ENCODE data around the gene PPP2R1A. TPM values are rescaled to one million over a fixed set of nuclear protein-coding genes. Genes with fewer than 3 reads are reported as not detected.

Gene PPP2R1A
- total RNA-seq, 1 donor from 2014 or later: 163 TPM

DNA sequence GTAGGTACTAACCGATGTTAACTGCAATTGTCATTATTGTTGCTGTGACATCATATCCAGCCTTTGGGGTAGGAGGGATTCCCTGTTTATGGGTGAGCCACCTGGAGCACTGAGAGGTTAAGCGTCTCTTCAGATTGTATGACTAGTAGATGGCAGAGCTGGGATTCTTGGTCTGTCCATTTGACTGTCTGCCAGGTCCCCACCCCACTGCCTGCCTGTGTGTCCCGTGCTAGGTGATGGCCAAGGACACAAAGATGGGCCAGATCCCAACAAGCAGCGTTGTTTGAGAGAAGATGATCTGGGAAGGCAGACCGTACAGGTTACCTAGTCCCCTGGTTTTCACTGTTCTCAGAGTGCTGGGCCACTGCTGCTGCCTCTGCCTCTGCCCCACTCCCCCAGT, 16.6 kb downstream of the PPP2R1A start:
- DNase-seq (ENCODE audit: extremely low spot score in 2 of 2): no peak
- intact Hi-C loops (cut with DNase I): no loop called here
- Histone ChIP-seq H3K27ac (no peak overlapping the region), H3K36me3 (peaks cover 0 to 82% of the 10 kb centered on the region in 2 donors), H3K27me3 (no peaks in the 10 kb centered on the region), H3K9me3 (no peaks in the 10 kb centered on the region), H3K4me1 (peaks cover 28% of the 10 kb centered on the region), H3K4me3 (no peak overlapping the region)
- TF ChIP-seq, protein P1, sequence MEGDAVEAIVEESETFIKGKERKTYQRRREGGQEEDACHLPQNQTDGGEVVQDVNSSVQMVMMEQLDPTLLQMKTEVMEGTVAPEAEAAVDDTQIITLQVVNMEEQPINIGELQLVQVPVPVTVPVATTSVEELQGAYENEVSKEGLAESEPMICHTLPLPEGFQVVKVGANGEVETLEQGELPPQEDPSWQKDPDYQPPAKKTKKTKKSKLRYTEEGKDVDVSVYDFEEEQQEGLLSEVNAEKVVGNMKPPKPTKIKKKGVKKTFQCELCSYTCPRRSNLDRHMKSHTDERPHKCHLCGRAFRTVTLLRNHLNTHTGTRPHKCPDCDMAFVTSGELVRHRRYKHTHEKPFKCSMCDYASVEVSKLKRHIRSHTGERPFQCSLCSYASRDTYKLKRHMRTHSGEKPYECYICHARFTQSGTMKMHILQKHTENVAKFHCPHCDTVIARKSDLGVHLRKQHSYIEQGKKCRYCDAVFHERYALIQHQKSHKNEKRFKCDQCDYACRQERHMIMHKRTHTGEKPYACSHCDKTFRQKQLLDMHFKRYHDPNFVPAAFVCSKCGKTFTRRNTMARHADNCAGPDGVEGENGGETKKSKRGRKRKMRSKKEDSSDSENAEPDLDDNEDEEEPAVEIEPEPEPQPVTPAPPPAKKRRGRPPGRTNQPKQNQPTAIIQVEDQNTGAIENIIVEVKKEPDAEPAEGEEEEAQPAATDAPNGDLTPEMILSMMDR (IDR thresholded peaks at IDR 0.05): no peak
- TF ChIP-seq POLR2AphosphoS5 (IDR thresholded peaks at IDR 0.05; ENCODE audit: insufficient read depth in 1 of 2, low read depth in 1 of 2): no peak
- no peak for TF ChIP-seq POLR2A (IDR thresholded peaks at IDR 0.05)

DNA sequence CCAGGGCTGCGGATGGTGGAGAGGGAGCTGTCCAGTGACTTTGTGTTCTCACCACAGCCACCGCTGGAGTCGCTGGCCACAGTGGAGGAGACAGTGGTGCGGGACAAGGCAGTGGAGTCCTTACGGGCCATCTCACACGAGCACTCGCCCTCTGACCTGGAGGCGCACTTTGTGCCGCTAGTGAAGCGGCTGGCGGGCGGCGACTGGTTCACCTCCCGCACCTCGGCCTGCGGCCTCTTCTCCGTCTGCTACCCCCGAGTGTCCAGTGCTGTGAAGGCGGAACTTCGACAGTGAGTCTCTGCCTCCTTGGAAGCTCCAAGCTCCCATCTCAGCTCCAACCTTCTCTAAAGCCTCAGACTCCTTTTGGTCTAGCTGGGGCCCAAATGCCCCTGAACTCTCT, 21.4 kb downstream of the PPP2R1A start:
- no peak for DNase-seq (ENCODE audit: extremely low spot score in 2 of 2)
- H3K27me3 ChIP-seq: no peaks in the 10 kb centered on the region
- intact Hi-C loops (cut with DNase I): no loop called here
- H3K9me3 ChIP-seq: no peaks in the 10 kb centered on the region
- H3K27ac ChIP-seq: no peak overlapping the region
- peaks cover 16 to 89% of the 10 kb centered on the region in 2 donors for H3K36me3 ChIP-seq
- TF ChIP-seq POLR2AphosphoS5 (IDR thresholded peaks at IDR 0.05; ENCODE audit: insufficient read depth in 1 of 2, low read depth in 1 of 2) (no peak), POLR2A (IDR thresholded peaks at IDR 0.05) (no peak)
- TF ChIP-seq, protein P1 (IDR thresholded peaks at IDR 0.05): no peak
- H3K4me1 ChIP-seq: peaks cover 10% of the 10 kb centered on the region
- H3K4me3 ChIP-seq: no peak overlapping the region

DNA sequence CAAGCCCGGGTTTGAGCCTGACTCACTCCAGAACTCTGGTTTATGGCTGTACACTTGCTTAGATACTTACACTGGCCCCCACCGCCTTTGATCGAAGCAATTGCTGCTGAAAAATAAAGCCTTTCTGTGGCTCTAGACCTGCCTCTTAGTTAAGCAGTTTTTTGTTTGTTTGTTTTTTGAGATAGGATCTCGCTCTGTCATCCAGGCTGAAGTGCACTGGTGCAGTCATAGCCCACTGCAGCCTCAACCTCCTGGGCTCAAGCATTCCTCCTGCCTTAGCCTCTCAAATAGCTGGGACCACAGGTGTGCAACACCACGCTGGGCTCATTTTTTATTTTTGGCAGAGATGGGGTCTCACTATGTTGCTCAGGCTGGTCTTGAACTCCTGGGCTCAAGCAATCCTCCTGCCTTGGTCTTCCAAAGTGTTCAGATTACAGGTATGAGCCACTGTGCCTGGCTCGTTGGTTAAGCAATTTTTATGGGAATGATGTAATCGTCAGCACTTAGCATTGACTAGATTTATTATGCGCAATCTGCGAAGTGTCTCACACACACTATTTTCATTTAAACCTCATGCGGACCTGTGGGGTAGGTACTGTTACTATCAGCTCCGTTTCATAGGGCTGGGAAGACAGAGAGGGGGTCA, 22.2 kb downstream of the PPP2R1A start:
- H3K4me1 ChIP-seq: peaks cover 9% of the 10 kb centered on the region
- TF ChIP-seq POLR2AphosphoS5 (IDR thresholded peaks at IDR 0.05; ENCODE audit: insufficient read depth in 1 of 2, low read depth in 1 of 2): no peak
- TF ChIP-seq POLR2A (IDR thresholded peaks at IDR 0.05): no peak
- TF ChIP-seq, protein P1 (IDR thresholded peaks at IDR 0.05): no peak
- no peak for DNase-seq (ENCODE audit: extremely low spot score in 2 of 2)
- H3K27me3 ChIP-seq: no peaks in the 10 kb centered on the region
- no peak overlapping the region for H3K27ac ChIP-seq
- no peaks in the 10 kb centered on the region for H3K9me3 ChIP-seq
- peaks cover 18 to 89% of the 10 kb centered on the region in 2 donors for H3K36me3 ChIP-seq
- intact Hi-C loops (cut with DNase I): no loop called here
- H3K4me3 ChIP-seq: no peak overlapping the region

DNA sequence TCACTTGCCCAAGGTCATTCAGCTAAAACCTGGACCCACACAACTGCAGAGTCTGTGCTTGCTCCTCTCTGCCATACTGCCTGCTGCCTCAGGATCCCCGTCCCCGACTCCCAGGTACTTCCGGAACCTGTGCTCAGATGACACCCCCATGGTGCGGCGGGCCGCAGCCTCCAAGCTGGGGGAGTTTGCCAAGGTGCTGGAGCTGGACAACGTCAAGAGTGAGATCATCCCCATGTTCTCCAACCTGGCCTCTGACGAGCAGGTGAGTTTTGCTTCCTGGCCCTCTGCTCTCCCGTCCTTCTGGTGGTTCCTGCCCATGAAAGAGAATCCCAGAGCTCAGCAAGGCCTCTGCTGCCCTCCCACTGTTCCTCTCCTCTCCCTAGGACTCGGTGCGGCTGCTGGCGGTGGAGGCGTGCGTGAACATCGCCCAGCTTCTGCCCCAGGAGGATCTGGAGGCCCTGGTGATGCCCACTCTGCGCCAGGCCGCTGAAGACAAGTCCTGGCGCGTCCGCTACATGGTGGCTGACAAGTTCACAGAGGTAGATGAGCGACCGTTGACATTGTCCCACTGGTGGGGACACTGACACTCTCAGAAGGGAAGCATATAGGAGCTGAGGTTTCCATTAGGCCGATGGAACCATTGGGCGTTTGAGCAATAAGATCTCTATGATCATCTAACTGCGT, 22.9 kb downstream of the PPP2R1A start:
- Histone ChIP-seq H3K27ac (no peak overlapping the region), H3K9me3 (no peaks in the 10 kb centered on the region), H3K27me3 (no peaks in the 10 kb centered on the region), H3K36me3 (peaks cover 22 to 89% of the 10 kb centered on the region in 2 donors), H3K4me1 (peaks cover 9% of the 10 kb centered on the region), H3K4me3 (no peak overlapping the region)
- intact Hi-C loops (cut with DNase I): no loop called here
- no peak for TF ChIP-seq POLR2A (IDR thresholded peaks at IDR 0.05)
- TF ChIP-seq, protein P1 (IDR thresholded peaks at IDR 0.05): no peak
- no peak for TF ChIP-seq POLR2AphosphoS5 (IDR thresholded peaks at IDR 0.05; ENCODE audit: insufficient read depth in 1 of 2, low read depth in 1 of 2)
- DNase-seq (ENCODE audit: extremely low spot score in 2 of 2): no peak

DNA sequence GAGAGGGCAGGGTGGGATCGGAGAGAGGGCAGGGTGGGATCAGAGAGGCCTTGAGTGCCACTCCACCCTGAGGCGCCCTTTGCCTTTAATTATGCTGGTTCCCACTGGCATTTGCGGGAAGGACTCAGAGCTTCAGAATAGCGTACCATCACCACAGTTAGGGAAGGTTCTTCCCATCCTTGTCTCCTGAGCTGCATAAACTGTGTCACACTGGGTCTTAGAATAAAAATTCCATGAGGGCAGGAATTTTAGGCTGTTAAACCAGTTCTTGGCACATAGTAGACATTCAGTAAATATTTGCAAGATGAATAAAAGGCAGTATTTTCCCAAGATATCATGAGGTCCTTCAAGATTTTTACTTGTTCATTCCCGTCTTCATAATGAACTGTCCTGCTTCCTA, 24.4 kb downstream of the PPP2R1A start:
- no peaks in the 10 kb centered on the region for H3K4me1 ChIP-seq
- no peak overlapping the region for H3K27ac ChIP-seq
- peaks cover 22 to 88% of the 10 kb centered on the region in 2 donors for H3K36me3 ChIP-seq
- no peaks in the 10 kb centered on the region for H3K27me3 ChIP-seq
- intact Hi-C loops (cut with DNase I): no loop called here
- H3K9me3 ChIP-seq: no peaks in the 10 kb centered on the region
- TF ChIP-seq, protein P1 (IDR thresholded peaks at IDR 0.05): no peak
- TF ChIP-seq POLR2AphosphoS5 (IDR thresholded peaks at IDR 0.05; ENCODE audit: insufficient read depth in 1 of 2, low read depth in 1 of 2) (no peak), POLR2A (IDR thresholded peaks at IDR 0.05) (no peak)
- no peak for DNase-seq (ENCODE audit: extremely low spot score in 2 of 2)
- H3K4me3 ChIP-seq: no peak overlapping the region
